Glutamatergic neuron (in vitro differentiated cells): ENCODE results near the gene CANX. TPM values are rescaled to one million over a fixed set of nuclear protein-coding genes. Genes with fewer than 3 reads are reported as not detected.
A peak's percentile ranks its signal among the peaks of the same experiment; 100 is the strongest.

Source experiments
- DNase-seq: peaks from one replicate; pipeline ENCODE4 v3.0.0; 2022
- H3K27ac Mint-ChIP-seq: one replicate; pipeline ENCODE4 v1.8.0; 2020; ENCODE audit warnings: mild to moderate bottlenecking, mixed read lengths, inconsistent platforms; ENCODE audit not compliant: unreplicated experiment
- H3K27me3 Mint-ChIP-seq: one replicate; pipeline ENCODE4 v1.8.0; 2020; ENCODE audit warnings: mild to moderate bottlenecking, moderate library complexity, mixed read lengths, inconsistent platforms; ENCODE audit not compliant: unreplicated experiment
- H3K36me3 Mint-ChIP-seq: one replicate; pipeline ENCODE4 v1.8.0; 2020; ENCODE audit warnings: mild to moderate bottlenecking, mixed read lengths, inconsistent platforms; ENCODE audit not compliant: unreplicated experiment
- H3K4me1 Mint-ChIP-seq: one replicate; pipeline ENCODE4 v1.8.0; 2020; ENCODE audit warnings: mild to moderate bottlenecking, low read depth, mixed read lengths, inconsistent platforms; ENCODE audit not compliant: unreplicated experiment
- H3K4me3 Mint-ChIP-seq: one replicate; pipeline ENCODE4 v1.8.0; 2020; ENCODE audit warnings: mild to moderate bottlenecking, mixed read lengths, inconsistent platforms; ENCODE audit not compliant: unreplicated experiment
- H3K9me3 Mint-ChIP-seq: one replicate; pipeline ENCODE4 v1.8.0; 2020; ENCODE audit warnings: mild to moderate bottlenecking, moderate library complexity, mixed read lengths, inconsistent platforms; ENCODE audit not compliant: unreplicated experiment
- CTCF ChIP-seq: fragments of 200-600 bp; sonication (generic); IDR thresholded peaks from one replicate; pipeline ENCODE4 v1.5.0; 2021; ENCODE audit not compliant: partially characterized antibody, unreplicated experiment
- total RNA-seq: library from RNA; stranded (reverse); fragmentation: NEBNext Ultra II Directional; extraction: Animal tissue kit (Norgen Biotek cat#: 25700); gene quantifications from one replicate; pipeline ENCODE4 v1.2.1, GENCODE V29; 2021; ENCODE audit not compliant: unreplicated experiment

Gene CANX
- total RNA-seq, 1 donor from 2014 or later = 363 TPM

- no peak for DNase-seq
- no peak overlapping the region for H3K27ac Mint-ChIP-seq
- TF ChIP-seq CTCF = no peak
- H3K4me1 Mint-ChIP-seq = peaks cover 15% of the 10 kb centered on the region
- H3K9me3 Mint-ChIP-seq = peaks cover 2% of the 10 kb centered on the region
- peaks cover 3% of the 10 kb centered on the region for H3K27me3 Mint-ChIP-seq
- no peak overlapping the region for H3K4me3 Mint-ChIP-seq
- H3K36me3 Mint-ChIP-seq = peaks cover 5% of the 10 kb centered on the region
Observed at GRCh38 chr5:179772351-179772750, 73.6 kb downstream of the CANX start.

GRCh38 chr5:179773686-179774040, 74.9 kb downstream of the CANX start:
- Mint-ChIP-seq H3K9me3 (peaks cover 4% of the 10 kb centered on the region), H3K4me3 (no peak overlapping the region), H3K27me3 (peaks cover 5% of the 10 kb centered on the region), H3K36me3 (peaks cover 5% of the 10 kb centered on the region), H3K4me1 (peaks cover 21% of the 10 kb centered on the region), H3K27ac (no peak overlapping the region)
- no peak for TF ChIP-seq CTCF
- DNase-seq = no peak

- Mint-ChIP-seq H3K36me3 (peaks cover 5% of the 10 kb centered on the region), H3K27ac (no peak overlapping the region), H3K4me3 (no peak overlapping the region), H3K4me1 (peaks cover 21% of the 10 kb centered on the region), H3K27me3 (peaks cover 10% of the 10 kb centered on the region), H3K9me3 (peaks cover 6% of the 10 kb centered on the region)
- TF ChIP-seq CTCF = no peak
- no peak for DNase-seq
Observed at GRCh38 chr5:179774442-179774841, 75.7 kb downstream of the CANX start.

- TF ChIP-seq CTCF = no peak
- Mint-ChIP-seq H3K4me1 (peaks cover 31% of the 10 kb centered on the region), H3K36me3 (peaks cover 5% of the 10 kb centered on the region), H3K9me3 (peaks cover 8% of the 10 kb centered on the region), H3K4me3 (no peak overlapping the region), H3K27me3 (peaks cover 10% of the 10 kb centered on the region), H3K27ac (no peak overlapping the region)
- no peak for DNase-seq
Observed at GRCh38 chr5:179776411-179776938, 77.7 kb downstream of the CANX start.

- DNase-seq = no peak
- H3K36me3 Mint-ChIP-seq = peaks cover 5% of the 10 kb centered on the region
- H3K4me3 Mint-ChIP-seq = peak overlapping the region; percentile 71
- TF ChIP-seq CTCF = no peak
- H3K27ac Mint-ChIP-seq = peak overlapping the region; percentile 87
- H3K4me1 Mint-ChIP-seq = peaks cover 31% of the 10 kb centered on the region
- H3K27me3 Mint-ChIP-seq = peaks cover 10% of the 10 kb centered on the region
- peaks cover 10% of the 10 kb centered on the region for H3K9me3 Mint-ChIP-seq
Observed at GRCh38 chr5:179777456-179777855, 78.7 kb downstream of the CANX start.
